ENCODE measurements around the gene TNNT1.

The TNNT1 gene

GRCh38 chr19:55179606-55180484 is 30.8 kb upstream of the TNNT1 start, which contains the start of gene SYT5:
Gene SYT5, minus strand, starts transcription at chr19:55180289. Its CDS starts 1,248 bp downstream, at chr19:55179041.
- no peaks in the 10 kb centered on the region for H3K9me3 ChIP-seq (ENCODE audit: insufficient read depth, low read length)
- no peak for TF ChIP-seq EZH2phosphoT487 (conservative IDR thresholded peaks at IDR 0.05; ENCODE audit: low read length)
- TF ChIP-seq CTCF (IDR thresholded peaks at IDR 0.05; ENCODE audit: insufficient read depth, low read length, poor library complexity, severe bottlenecking), result no peak
- peak within 1 kb of the TSS; percentile 44 for H3K4me3 ChIP-seq (ENCODE audit: insufficient read depth, low read length, poor library complexity, severe bottlenecking)
- peak within 1 kb of the TSS; percentile 67 for H3K4me2 ChIP-seq (ENCODE audit: low read depth, low read length, poor library complexity, severe bottlenecking)
- H3K9me2 ChIP-seq (replicated peaks; ENCODE audit: insufficient read depth, low read length), result no peaks in the 10 kb centered on the region
- no peaks in the 10 kb centered on the region for H4K20me1 ChIP-seq (ENCODE audit: low read depth, low read length)
- no peak within 1 kb of the TSS for H2AFZ ChIP-seq (ENCODE audit: low read depth, low read length, severe bottlenecking)
- H3K9ac ChIP-seq (ENCODE audit: low read length), result no peak within 1 kb of the TSS
- no peaks in the 10 kb centered on the region; the same call in 1 of the 2 replicates for H3K27me3 ChIP-seq (ENCODE audit: low read length)
- H3F3A ChIP-seq (ENCODE audit: insufficient read depth), result no peaks in the 10 kb centered on the region
- H3K79me2 ChIP-seq (ENCODE audit: insufficient read depth, low read length), result no peaks in the 10 kb centered on the region
- no peaks in the 10 kb centered on the region for H3K36me3 ChIP-seq (ENCODE audit: low read length)
- no peak within 1 kb of the TSS for H3K27ac ChIP-seq (ENCODE audit: low read depth, low read length)

GRCh38 chr19:55178781-55179599 is 30.0 kb upstream of the TNNT1 start:
- no peaks in the 10 kb centered on the region; the same call in 1 of the 2 replicates for H3K27me3 ChIP-seq (ENCODE audit: low read length)
- H3K9me2 ChIP-seq (replicated peaks; ENCODE audit: insufficient read depth, low read length), result no peaks in the 10 kb centered on the region
- no peak overlapping the region for H3K27ac ChIP-seq (ENCODE audit: low read depth, low read length)
- no peaks in the 10 kb centered on the region for H3F3A ChIP-seq (ENCODE audit: insufficient read depth)
- peak overlapping the region; percentile 67 for H3K4me2 ChIP-seq (ENCODE audit: low read depth, low read length, poor library complexity, severe bottlenecking)
- H3K9me3 ChIP-seq (ENCODE audit: insufficient read depth, low read length), result no peaks in the 10 kb centered on the region
- no peaks in the 10 kb centered on the region for H4K20me1 ChIP-seq (ENCODE audit: low read depth, low read length)
- H3K9ac ChIP-seq (ENCODE audit: low read length), result no peak overlapping the region
- H2AFZ ChIP-seq (ENCODE audit: low read depth, low read length, severe bottlenecking), result no peak overlapping the region
- no peak for TF ChIP-seq CTCF (IDR thresholded peaks at IDR 0.05; ENCODE audit: insufficient read depth, low read length, poor library complexity, severe bottlenecking)
- no peak for TF ChIP-seq EZH2phosphoT487 (conservative IDR thresholded peaks at IDR 0.05; ENCODE audit: low read length)
- peak overlapping the region; percentile 44 for H3K4me3 ChIP-seq (ENCODE audit: insufficient read depth, low read length, poor library complexity, severe bottlenecking)
- no peaks in the 10 kb centered on the region for H3K79me2 ChIP-seq (ENCODE audit: insufficient read depth, low read length)
- no peaks in the 10 kb centered on the region for H3K36me3 ChIP-seq (ENCODE audit: low read length)

GRCh38 chr19:55176076-55176475 is 27.1 kb upstream of the TNNT1 start:
- no peaks in the 10 kb centered on the region for H3F3A ChIP-seq (ENCODE audit: insufficient read depth)
- no peak overlapping the region for H3K27ac ChIP-seq (ENCODE audit: low read depth, low read length)
- H3K79me2 ChIP-seq (ENCODE audit: insufficient read depth, low read length), result no peaks in the 10 kb centered on the region
- H3K4me3 ChIP-seq (ENCODE audit: insufficient read depth, low read length, poor library complexity, severe bottlenecking), result no peak overlapping the region
- H3K4me2 ChIP-seq (ENCODE audit: low read depth, low read length, poor library complexity, severe bottlenecking), result no peak overlapping the region
- H3K9me3 ChIP-seq (ENCODE audit: insufficient read depth, low read length), result no peaks in the 10 kb centered on the region
- H3K36me3 ChIP-seq (ENCODE audit: low read length), result no peaks in the 10 kb centered on the region
- H3K9me2 ChIP-seq (replicated peaks; ENCODE audit: insufficient read depth, low read length), result no peaks in the 10 kb centered on the region
- H4K20me1 ChIP-seq (ENCODE audit: low read depth, low read length), result no peaks in the 10 kb centered on the region
- no peaks in the 10 kb centered on the region; the same call in 1 of the 2 replicates for H3K27me3 ChIP-seq (ENCODE audit: low read length)
- H3K9ac ChIP-seq (ENCODE audit: low read length), result no peak overlapping the region
- TF ChIP-seq CTCF (IDR thresholded peaks at IDR 0.05; ENCODE audit: insufficient read depth, low read length, poor library complexity, severe bottlenecking) (no peak), EZH2phosphoT487 (conservative IDR thresholded peaks at IDR 0.05; ENCODE audit: low read length) (no peak)
- H2AFZ ChIP-seq (ENCODE audit: low read depth, low read length, severe bottlenecking), result no peak overlapping the region
